IPS DF 4.7 (cell line): ENCODE measurements around the gene OLIG1.
A peak's percentile ranks its signal among the peaks of the same experiment; 100 is the strongest.

ENCODE experiments used
- DNase-seq: peaks from one replicate; pipeline ENCODE4 v3.0.0-alpha.2; 2013; ENCODE audit warnings: low spot score; ENCODE audit errors: extremely low read depth

OLIG1 gene, protein sequence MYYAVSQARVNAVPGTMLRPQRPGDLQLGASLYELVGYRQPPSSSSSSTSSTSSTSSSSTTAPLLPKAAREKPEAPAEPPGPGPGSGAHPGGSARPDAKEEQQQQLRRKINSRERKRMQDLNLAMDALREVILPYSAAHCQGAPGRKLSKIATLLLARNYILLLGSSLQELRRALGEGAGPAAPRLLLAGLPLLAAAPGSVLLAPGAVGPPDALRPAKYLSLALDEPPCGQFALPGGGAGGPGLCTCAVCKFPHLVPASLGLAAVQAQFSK

GRCh38 chr21:33069994-33070743, at the start of gene OLIG1:
OLIG1 (plus strand) TSS chr21:33070141; CDS start chr21:33070247, 106 bp downstream.
- DNase-seq, result no peak

DNA sequence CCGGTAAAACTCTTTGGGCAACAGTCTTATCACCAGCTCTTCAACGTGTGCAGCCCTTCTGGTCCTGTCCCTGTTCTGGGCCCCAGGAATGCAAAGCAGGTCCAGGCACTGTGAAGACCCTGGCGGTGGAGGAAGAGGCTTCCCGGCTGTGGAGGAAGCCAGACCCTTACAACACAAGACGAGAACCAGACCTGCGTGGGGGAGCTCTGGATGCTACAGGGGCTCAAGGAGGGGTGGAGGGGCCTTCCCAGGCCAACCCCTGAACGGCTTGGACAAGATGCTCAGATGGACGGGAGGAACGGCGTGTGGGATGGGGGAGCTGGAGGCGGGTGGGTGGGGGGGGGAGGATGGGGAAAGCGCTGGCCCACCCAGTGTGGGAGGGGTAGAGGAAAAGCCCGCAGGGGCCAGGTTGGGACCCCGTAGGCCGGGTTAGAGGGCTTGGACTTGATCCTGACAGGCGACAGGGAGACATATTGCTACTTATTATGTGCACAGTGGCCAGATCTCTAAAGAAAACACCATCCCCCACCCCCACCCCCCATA, 49.3 kb upstream of the OLIG1 start:
- no peak for DNase-seq

DNA sequence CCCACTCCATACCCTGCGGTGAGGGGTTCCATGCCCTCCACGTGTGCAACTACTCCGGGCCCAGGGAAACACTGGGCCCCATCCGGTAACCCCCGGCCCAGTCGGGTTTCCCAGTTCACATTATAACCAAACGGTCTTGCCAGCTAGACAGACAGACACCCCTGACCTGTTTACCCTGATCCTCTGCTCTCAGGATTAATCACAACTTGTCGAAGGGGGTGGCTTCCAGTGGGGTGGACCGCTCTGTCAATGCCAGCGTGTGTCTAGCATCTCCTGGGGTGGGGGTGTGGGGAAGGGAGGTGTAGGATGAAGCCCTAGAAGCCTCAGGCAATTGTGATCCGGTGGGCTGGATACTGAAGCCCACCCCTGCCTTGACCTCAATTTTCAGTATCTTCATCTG, 48.8 kb upstream of the OLIG1 start:
- DNase-seq, result no peak

DNA sequence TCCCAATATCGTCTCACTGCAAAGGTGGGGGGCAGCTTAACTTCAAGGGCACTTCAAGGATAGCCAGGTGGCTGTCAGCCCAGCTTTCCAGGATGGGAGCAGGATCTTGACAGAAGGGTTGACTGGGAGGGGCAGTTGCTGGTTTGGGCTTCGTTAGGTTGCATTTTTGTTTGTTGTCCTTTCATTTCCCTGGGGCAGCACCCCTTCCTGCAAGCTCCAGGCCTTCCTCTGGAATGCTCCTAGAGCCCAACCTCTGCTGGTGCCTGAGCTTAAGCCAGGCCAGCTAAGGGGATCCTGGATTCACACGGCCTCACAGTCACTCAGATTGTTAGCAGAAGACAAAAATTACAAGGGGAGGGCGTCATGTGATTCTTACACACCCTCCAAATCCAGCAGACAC, 48.3 kb upstream of the OLIG1 start:
- DNase-seq, result no peak

- DNase-seq, result no peak
These were observed 47.5 kb upstream of the OLIG1 start for GRCh38 chr21:33022489-33022827.

GRCh38 chr21:33022828-33023573, 46.9 kb upstream of the OLIG1 start:
- DNase-seq, result no peak

- no peak for DNase-seq
These were observed 46.3 kb upstream of the OLIG1 start for GRCh38 chr21:33023574-33024200.

DNA sequence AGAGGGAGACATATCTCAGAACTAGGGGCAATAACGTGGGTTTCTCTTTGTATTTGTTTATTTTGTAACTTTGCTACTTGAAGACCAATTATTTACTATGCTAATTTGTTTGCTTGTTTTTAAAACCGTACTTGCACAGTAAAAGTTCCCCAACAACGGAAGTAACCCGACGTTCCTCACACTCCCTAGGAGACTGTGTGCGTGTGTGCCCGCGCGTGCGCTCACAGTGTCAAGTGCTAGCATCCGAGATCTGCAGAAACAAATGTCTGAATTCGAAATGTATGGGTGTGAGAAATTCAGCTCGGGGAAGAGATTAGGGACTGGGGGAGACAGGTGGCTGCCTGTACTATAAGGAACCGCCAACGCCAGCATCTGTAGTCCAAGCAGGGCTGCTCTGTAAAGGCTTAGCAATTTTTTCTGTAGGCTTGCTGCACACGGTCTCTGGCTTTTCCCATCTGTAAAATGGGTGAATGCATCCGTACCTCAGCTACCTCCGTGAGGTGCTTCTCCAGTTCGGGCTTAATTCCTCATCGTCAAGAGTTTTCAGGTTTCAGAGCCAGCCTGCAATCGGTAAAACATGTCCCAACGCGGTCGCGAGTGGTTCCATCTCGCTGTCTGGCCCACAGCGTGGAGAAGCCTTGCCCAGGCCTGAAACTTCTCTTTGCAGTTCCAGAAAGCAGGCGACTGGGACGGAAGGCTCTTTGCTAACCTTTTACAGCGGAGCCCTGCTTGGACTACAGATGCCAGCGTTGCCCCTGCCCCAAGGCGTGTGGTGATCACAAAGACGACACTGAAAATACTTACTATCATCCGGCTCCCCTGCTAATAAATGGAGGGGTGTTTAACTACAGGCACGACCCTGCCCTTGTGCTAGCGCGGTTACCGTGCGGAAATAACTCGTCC, 45.5 kb upstream of the OLIG1 start:
- no peak for DNase-seq

- DNase-seq, result no peak
These were observed 44.8 kb upstream of the OLIG1 start for GRCh38 chr21:33025106-33025488.

DNA sequence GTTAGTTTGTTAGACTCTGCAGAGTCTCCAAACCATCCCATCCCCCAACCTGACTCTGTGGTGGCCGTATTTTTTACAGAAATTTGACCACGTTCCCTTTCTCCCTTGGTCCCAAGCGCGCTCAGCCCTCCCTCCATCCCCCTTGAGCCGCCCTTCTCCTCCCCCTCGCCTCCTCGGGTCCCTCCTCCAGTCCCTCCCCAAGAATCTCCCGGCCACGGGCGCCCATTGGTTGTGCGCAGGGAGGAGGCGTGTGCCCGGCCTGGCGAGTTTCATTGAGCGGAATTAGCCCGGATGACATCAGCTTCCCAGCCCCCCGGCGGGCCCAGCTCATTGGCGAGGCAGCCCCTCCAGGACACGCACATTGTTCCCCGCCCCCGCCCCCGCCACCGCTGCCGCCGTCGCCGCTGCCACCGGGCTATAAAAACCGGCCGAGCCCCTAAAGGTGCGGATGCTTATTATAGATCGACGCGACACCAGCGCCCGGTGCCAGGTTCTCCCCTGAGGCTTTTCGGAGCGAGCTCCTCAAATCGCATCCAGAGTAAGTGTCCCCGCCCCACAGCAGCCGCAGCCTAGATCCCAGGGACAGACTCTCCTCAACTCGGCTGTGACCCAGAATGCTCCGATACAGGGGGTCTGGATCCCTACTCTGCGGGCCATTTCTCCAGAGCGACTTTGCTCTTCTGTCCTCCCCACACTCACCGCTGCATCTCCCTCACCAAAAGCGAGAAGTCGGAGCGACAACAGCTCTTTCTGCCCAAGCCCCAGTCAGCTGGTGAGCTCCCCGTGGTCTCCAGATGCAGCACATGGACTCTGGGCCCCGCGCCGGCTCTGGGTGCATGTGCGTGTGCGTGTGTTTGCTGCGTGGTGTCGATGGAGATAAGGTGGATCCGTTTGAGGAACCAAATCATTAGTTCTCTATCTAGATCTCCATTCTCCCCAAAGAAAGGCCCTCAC, 44.2 kb upstream of the OLIG1 start, which contains the start of gene OLIG2:
Gene OLIG2 (plus strand): TSS at position 447 of the 954 bp plus-strand sequence. CDS start 928 bp downstream, outside the sequence.
- peak; percentile 75 for DNase-seq

DNA sequence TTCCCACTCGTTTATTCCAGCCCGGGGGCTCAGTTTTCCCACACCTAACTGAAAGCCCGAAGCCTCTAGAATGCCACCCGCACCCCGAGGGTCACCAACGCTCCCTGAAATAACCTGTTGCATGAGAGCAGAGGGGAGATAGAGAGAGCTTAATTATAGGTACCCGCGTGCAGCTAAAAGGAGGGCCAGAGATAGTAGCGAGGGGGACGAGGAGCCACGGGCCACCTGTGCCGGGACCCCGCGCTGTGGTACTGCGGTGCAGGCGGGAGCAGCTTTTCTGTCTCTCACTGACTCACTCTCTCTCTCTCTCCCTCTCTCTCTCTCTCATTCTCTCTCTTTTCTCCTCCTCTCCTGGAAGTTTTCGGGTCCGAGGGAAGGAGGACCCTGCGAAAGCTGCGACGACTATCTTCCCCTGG, 43.5 kb upstream of the OLIG1 start:
- no peak for DNase-seq

DNA sequence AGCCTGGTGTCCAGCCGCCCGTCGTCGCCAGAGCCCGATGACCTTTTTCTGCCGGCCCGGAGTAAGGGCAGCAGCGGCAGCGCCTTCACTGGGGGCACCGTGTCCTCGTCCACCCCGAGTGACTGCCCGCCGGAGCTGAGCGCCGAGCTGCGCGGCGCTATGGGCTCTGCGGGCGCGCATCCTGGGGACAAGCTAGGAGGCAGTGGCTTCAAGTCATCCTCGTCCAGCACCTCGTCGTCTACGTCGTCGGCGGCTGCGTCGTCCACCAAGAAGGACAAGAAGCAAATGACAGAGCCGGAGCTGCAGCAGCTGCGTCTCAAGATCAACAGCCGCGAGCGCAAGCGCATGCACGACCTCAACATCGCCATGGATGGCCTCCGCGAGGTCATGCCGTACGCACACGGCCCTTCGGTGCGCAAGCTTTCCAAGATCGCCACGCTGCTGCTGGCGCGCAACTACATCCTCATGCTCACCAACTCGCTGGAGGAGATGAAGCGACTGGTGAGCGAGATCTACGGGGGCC, 43.0 kb upstream of the OLIG1 start:
- DNase-seq, result no peak

DNA sequence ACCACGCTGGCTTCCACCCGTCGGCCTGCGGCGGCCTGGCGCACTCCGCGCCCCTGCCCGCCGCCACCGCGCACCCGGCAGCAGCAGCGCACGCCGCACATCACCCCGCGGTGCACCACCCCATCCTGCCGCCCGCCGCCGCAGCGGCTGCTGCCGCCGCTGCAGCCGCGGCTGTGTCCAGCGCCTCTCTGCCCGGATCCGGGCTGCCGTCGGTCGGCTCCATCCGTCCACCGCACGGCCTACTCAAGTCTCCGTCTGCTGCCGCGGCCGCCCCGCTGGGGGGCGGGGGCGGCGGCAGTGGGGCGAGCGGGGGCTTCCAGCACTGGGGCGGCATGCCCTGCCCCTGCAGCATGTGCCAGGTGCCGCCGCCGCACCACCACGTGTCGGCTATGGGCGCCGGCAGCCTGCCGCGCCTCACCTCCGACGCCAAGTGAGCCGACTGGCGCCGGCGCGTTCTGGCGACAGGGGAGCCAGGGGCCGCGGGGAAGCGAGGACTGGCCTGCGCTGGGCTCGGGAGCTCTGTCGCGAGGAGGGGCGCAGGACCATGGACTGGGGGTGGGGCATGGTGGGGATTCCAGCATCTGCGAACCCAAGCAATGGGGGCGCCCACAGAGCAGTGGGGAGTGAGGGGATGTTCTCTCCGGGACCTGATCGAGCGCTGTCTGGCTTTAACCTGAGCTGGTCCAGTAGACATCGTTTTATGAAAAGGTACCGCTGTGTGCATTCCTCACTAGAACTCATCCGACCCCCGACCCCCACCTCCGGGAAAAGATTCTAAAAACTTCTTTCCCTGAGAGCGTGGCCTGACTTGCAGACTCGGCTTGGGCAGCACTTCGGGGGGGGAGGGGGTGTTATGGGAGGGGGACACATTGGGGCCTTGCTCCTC, 42.3 kb upstream of the OLIG1 start:
- no peak for DNase-seq

DNA sequence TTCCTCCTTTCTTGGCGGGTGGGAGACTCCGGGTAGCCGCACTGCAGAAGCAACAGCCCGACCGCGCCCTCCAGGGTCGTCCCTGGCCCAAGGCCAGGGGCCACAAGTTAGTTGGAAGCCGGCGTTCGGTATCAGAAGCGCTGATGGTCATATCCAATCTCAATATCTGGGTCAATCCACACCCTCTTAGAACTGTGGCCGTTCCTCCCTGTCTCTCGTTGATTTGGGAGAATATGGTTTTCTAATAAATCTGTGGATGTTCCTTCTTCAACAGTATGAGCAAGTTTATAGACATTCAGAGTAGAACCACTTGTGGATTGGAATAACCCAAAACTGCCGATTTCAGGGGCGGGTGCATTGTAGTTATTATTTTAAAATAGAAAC, 41.7 kb upstream of the OLIG1 start:
- no peak for DNase-seq

DNA sequence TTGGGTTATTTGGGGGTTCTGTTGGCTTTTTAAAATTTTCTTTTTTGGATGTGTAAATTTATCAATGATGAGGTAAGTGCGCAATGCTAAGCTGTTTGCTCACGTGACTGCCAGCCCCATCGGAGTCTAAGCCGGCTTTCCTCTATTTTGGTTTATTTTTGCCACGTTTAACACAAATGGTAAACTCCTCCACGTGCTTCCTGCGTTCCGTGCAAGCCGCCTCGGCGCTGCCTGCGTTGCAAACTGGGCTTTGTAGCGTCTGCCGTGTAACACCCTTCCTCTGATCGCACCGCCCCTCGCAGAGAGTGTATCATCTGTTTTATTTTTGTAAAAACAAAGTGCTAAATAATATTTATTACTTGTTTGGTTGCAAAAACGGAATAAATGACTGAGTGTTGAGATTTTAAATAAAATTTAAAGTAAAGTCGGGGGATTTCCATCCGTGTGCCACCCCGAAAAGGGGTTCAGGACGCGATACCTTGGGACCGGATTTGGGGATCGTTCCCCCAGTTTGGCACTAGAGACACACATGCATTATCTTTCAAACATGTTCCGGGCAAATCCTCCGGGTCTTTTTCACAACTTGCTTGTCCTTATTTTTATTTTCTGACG, 41.1 kb upstream of the OLIG1 start:
- no peak for DNase-seq

GRCh38 chr21:33029385-33029921, 40.5 kb upstream of the OLIG1 start:
- DNase-seq, result no peak

- no peak for DNase-seq
These were observed 39.9 kb upstream of the OLIG1 start for GRCh38 chr21:33029975-33030461.
